HG03064 (cell line): ENCODE data around the gene LITAF.
A peak's percentile ranks its signal among the peaks of the same experiment; 100 is the strongest.

ENCODE experiments used
- ATAC-seq: cut with Tn5 transposase; IDR thresholded peaks from one replicate; pipeline ENCODE4 v1.9.1; 2021; ENCODE audit warnings: low read depth; ENCODE audit not compliant: unreplicated experiment

LITAF gene

GRCh38 chr16:11586856-11587642, at the start of gene LITAF:
Gene LITAF (minus strand): TSS chr16:11586919. CDS start chr16:11556730, 30,189 bp downstream.
- ATAC-seq: peak; percentile 46

DNA sequence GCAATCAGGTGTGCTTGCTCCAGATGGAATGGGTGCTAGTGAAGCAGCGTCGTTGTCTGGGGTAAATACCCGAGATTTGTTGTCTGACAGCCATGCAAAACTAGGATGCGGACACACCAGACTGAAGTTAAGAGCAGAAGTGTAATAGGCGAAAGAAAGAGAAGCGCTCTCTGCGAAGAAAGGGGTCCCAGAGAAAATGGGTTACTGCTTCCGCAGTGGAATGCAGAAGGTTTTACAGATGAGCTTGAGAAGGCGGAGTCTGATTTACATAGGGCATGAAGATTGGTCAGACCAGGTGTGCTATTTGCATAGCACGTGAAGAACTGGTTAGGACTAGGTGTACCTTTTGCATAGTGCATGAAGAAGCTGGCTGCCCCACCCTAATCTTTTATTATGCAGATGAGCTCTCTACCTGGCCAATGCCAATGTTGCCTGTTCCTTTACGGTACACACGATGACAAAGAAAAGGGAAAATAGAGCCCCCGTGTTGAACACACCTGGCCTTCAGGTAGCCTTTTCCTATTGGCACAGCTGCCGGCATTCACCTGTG, 49.5 kb upstream of the LITAF start:
- no peak for ATAC-seq

DNA sequence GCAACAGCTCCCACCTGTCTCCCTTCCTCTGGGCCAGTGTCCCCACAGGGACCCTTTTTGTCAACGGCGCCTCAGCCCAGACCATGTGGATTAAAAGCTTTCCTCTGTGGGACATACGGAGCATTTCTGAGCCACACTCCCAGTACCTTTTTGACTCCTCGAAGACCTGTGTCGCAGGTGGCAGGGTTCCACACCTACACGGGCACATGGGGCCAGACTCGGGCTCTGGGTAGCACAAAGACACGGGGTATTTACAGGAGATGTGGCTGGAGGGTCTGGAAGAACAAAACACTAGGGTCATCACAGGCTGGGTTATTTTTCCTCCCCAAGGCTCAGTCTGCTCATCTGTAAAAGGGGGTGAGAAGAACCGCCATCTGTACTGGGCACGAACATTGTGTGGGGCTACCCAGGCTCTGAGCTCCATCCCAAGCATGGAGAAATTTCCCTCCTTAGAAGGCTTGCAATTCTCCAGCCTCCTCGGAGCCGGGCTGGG, 49.0 kb upstream of the LITAF start:
- no peak for ATAC-seq

DNA sequence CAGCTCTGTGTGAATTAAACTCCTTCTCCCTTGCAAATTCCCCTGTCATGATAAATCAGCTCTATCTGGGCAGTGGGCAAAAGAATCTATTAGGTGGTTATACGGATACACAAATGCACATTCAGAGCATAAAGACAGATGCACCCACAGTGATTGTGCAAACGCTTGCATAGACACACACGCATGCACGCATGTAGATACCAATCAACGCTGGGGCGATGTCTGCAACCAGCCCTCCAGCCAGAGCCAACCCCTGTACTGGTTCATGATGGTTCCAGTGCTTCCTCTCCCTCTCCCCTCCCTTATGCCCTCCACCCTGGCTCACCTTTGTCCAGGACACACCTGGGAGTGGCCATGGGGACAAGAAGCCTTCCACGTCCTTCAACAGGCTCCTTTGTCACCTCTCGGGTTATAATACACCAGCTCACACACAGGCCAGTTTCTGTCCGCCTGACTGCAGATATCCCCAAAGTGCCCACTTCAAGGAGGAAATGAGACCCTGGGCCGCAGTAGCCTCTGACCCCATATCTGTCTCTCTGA, 48.5 kb upstream of the LITAF start:
- ATAC-seq: no peak

- no peak for ATAC-seq
Observed at GRCh38 chr16:11634312-11634711, 47.6 kb upstream of the LITAF start.

GRCh38 chr16:11633113-11633512, 46.4 kb upstream of the LITAF start:
- ATAC-seq: no peak

- ATAC-seq: no peak
Observed at GRCh38 chr16:11632455-11632939, 45.8 kb upstream of the LITAF start.

DNA sequence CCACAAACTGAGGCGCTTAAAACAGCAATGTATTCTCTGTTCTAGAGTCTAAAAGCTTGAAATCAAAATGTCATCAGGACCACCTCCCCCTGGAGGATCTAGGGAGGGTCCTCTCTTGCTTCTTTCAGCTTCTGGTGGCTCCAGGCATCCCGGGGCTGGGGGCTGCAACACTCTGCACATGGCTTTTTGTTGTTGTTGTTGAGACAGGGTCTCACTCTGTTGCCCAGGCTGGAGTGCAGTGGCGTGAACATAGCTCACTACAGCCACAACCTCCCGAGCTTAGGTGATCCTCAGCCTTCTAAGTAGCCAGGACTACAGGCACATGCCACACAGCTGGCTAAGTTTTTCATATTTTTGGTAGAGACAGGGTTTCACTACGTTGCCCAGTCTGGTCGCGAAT, 44.5 kb upstream of the LITAF start:
- ATAC-seq: no peak

GRCh38 chr16:11630768-11631056, 44.0 kb upstream of the LITAF start:
- no peak for ATAC-seq

GRCh38 chr16:11630046-11630767, 43.5 kb upstream of the LITAF start:
- no peak for ATAC-seq

DNA sequence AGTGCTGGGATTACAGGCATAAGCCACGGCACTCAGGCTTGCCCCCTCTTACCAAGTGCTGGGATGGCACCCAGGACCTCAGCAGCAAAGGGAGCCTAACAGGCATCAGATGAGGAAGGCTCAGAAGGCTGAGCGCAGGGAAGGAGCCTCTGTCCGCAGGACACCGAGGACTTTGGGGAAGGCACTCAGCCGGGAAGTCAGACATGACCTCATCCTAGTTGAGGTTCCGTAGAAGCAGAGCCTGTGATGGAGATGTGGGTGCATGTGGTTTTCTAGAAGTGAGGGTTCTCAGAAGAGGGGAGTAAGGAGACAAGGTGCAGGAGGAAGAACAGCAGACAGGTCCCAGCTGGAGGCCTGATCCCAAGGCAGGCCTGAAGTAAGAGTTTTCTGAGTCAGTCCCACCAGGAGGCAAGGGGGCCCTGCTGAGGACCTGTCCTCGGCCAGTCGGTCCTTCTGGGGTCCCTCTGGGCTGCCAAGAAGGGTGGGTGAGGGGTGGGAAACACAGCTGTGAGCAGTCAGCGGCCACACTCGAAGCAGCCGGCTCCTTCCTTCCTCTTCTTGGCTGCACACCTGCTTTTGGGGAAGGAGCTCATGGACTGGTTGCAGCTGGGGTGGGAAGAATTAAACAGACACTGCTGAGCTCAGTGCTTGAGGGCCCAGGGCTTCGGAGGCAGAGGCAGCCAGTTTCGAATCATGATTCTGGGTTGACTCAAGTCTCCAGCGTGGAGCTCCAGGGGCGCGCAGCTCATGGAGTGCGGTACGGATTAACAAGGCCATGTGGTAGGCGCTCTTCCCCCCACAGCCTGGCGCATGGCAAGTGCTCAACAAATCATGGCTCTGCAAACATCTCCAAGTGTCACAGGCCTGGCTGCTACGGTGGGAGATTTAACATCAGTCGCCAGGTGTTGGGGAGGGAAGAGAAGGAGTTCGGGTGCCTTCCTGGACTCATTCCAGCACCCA, 42.6 kb upstream of the LITAF start:
- ATAC-seq: no peak

- no peak for ATAC-seq
Observed at GRCh38 chr16:11627822-11628457, 41.2 kb upstream of the LITAF start.

- no peak for ATAC-seq
Observed at GRCh38 chr16:11627292-11627663, 40.6 kb upstream of the LITAF start.

- no peak for ATAC-seq
Observed at GRCh38 chr16:11626657-11627291, 40.1 kb upstream of the LITAF start.

DNA sequence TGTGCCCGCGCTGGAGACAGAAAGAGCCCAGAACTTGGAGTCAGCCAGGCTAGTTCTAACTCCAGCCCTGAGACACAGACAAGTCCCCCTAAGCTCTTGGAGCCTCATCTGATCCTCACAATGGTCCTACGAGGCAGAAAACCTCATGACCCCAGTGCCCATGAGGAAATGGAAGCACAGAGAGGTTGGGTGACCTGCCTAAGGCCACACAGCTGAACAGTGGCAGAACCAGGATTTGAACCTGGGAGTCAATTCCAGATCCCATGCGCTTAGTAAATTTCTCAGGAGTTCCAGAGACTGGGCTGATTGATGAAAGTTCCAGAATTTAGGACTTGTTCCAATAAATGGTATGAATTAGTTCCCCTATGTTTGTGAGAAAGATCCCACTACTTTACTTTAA, 39.0 kb upstream of the LITAF start:
- no peak for ATAC-seq

- ATAC-seq: no peak
Observed at GRCh38 chr16:11624636-11625607, 38.2 kb upstream of the LITAF start.

GRCh38 chr16:11624205-11624604, 37.5 kb upstream of the LITAF start:
- no peak for ATAC-seq
